T-helper 9 cell (primary cell): ENCODE results near the gene AZU1.
"Not testable (repeated sequence)": the region's sequence is repeated elsewhere in the genome, so short reads cannot be mapped to it uniquely, and the experiment has no call there.

Source experiments
- DNase-seq: peaks from one replicate; pipeline ENCODE4 v3.0.0-alpha.2; 2020

AZU1 gene

DNA sequence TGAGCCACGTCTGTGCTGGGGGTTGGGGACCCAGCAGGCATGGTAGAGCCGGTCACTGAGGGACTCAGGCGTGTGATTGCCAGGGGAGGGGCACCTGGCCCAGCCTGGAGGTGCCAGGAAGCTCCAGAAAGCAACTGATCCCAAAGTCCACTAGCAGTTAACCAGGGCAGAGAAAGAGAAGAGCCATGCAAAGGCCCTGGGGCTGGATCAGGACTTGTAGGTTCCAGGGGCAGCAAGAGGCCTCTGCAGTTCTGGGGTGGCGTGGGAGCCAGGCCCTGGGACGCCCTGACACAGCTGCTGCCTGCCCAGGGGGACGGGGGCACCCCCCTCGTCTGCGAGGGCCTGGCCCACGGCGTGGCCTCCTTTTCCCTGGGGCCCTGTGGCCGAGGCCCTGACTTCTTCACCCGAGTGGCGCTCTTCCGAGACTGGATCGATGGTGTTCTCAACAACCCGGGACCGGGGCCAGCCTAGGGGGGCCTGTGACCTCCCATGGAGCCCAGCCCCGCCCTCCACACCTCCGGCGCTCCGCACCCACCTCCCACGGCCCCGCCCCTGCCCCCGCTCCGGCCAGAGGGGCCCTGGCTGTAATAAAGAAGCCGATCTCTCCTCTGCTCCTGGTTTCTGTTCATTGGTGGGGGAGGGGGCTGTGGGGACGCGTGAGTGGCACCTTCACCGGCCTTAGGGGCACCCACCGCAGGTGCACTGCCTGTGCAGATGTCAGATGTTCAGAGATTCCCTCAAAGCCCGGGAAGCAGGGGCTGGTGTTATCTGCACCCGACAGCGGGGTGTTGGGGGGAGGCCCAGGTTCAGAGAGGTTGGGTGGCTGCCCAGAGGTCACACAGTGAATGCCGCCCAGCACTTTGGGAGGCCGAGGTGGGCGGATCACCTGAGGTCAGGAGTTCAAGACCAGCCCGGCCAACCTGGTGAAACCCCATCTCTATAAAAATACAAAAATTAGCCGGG lies 4.1 kb downstream of the AZU1 start:
- DNase-seq, result no peak

DNA sequence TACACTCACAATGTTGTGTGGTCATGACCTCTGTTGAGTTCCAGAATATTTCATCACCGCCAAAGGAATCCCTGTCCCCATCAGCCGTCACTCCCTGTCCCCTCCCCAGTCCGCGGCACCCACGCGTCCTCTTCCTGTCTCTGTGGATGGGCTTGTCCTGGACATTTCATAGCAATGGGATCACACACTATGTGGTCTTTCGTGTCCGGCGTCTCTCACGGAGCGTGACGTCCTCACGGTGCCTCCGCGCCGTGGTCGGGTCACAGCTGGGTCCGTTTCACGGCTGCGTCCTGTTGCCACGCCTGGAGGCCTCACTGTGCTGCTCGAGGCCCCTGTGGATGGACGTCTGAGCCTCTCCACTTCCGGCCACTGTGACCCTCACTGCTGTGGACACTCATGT lies 6.6 kb downstream of the AZU1 start:
- no peak for DNase-seq

DNA sequence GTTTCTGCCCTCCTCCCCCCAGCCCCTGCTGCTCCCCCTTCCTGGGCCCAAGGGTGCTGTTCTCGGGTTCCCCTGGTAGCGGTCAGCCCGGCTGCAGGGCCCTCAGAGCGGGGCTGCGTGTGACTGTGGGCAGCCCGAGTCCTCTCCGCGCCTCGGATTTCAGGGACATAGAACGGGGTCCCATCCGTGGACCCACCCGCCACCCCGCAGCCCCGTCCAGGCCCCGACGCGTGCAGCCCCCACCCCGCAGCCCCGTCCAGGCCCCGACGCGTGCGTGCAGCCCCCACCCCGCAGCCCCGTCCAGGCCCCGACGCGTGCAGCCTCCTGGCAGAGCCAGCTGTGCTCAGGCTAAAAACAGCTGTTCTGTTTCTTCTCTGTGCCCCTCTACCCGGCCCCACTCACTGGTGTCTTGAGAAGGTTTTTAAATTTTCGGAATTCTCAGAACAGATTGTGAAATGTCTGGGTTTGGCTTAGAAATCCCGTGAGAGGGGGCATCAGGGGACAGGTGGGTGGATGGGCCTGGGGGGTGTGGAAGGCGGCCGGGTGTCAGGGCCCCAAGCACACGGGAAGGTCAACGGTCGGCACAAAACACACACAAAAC lies 7.7 kb downstream of the AZU1 start:
- no peak for DNase-seq

DNA sequence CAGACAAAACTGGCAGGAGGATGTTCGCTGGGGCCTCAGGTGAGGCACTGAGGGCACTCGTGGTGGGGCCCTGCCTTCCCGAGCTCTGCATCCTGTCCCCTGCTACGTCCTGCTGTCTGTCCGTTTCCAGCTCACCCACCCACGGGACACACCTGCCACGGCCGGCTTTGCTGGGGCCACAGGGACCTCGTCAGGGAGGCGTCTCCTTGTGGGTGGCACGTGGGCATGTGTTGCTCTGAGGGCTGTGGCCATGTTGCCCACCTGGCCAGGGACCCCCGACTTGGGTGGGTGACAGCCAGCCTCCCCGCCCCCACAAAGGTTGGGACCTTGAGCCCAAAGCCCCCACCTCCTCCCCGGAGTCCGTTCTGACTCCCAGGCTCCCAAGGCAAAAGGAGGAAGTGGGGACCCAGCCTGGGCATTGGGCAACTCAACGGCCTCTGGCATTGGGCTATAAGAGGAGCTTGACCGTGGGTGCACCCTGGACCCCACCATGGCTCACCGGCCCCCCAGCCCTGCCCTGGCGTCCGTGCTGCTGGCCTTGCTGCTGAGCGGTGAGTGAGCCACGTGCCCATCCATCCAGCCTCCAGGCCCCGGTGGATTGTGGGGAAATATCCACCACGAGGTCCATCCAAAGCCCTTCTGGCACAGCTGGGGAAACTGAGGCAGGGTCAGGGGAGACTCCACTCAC lies 13.0 kb downstream of the AZU1 start, which contains the start of gene PRTN3:
Gene PRTN3, plus strand, starts transcription at position 481 of the 688 bp plus-strand sequence. Its CDS starts 10 bp downstream, at position 491.
- DNase-seq, result no peak

DNA sequence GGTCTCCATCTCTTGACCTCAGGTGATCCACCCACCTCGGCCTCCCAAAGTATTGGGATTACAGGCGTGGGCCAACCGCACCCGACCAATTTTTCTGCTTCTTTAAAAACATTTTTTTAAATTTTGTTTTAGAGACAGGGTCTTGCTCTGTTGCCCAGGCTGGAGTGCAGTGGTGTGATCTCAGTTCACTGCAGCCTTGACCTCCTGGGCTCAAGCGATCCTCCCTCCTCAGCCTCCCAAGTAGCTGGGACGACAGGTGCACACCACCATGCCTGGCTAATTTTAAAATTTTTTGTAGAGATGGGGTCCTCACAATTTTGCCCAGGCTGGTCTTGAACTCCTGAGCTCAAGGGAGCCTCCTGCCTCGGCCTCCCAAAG lies 15.2 kb downstream of the AZU1 start:
- DNase-seq, result not testable (repeated sequence)

DNA sequence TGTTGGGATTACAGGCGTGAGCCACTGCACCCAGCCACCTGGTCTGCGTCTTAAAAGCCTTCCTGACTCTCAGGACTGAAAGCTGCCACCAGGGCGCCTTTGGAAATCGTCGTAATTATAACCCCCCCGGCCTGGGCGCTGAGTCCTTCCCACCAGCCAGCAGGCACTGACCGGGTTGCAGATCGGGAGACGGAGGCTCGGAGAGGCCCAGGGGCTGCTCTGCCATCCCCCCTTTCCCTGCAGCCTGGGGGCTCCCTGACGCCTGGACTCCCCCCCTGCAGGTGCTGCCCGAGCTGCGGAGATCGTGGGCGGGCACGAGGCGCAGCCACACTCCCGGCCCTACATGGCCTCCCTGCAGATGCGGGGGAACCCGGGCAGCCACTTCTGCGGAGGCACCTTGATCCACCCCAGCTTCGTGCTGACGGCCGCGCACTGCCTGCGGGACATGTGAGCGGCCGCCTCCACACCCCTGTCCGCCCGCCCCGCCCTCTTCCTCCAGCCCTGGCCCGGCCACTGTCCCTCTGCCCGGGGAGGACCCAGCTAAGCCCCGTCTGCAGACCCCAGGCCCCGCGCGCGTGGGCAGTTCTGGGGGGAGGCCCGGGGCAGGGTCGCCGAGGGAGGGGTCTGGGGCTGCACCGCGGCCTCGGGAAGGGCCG lies 15.7 kb downstream of the AZU1 start:
- DNase-seq, result no peak

DNA sequence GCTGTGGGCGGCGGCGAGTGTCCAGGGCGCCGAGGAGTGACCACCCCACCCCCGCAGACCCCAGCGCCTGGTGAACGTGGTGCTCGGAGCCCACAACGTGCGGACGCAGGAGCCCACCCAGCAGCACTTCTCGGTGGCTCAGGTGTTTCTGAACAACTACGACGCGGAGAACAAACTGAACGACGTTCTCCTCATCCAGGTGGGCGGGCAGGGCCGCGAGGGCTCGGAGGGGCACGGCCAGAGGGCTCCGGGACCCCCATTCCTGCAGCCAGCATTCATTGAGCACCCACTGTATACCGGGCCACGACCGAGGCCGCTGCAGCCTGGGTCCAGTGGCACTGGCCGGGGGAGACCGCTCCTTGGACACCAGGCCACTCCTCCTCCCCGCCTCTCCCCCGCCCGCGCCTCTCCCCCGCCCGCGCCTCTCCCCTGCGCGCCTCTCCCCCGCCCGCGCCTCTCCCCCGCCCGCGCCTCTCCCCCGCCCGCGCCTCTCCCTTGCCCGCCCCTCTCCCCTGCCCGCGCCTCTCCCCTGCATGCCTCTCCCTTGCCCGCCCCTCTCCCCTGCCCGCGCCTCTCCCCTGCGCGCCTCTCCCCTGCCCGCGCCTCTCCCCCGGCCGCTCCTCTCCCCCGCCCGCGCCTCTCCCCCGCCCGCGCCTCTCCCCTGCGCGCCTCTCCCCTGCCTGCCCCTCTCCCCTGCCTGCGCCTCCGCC lies 16.4 kb downstream of the AZU1 start:
- DNase-seq, result no peak

DNA sequence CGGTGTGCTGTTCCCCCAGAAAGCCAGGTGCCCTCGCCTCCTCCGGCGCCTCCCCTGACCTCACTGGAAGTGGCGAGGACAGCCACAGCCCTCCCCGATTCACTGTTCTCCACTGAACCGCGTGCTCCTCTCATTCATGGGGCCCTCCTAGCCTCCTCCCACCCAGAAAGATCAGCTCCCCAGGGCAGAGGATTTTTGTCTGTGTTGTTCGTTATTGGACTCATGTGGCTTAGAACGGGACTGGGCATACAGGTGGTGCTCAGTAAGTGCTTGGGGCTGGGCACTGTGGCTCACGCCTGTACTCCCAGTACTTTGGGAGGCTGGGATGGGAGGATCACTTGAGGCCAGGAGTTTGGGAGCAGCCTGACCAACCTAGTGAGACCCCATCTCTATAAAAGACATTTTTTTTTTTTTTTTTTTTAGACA lies 16.9 kb downstream of the AZU1 start:
- DNase-seq, result no peak

DNA sequence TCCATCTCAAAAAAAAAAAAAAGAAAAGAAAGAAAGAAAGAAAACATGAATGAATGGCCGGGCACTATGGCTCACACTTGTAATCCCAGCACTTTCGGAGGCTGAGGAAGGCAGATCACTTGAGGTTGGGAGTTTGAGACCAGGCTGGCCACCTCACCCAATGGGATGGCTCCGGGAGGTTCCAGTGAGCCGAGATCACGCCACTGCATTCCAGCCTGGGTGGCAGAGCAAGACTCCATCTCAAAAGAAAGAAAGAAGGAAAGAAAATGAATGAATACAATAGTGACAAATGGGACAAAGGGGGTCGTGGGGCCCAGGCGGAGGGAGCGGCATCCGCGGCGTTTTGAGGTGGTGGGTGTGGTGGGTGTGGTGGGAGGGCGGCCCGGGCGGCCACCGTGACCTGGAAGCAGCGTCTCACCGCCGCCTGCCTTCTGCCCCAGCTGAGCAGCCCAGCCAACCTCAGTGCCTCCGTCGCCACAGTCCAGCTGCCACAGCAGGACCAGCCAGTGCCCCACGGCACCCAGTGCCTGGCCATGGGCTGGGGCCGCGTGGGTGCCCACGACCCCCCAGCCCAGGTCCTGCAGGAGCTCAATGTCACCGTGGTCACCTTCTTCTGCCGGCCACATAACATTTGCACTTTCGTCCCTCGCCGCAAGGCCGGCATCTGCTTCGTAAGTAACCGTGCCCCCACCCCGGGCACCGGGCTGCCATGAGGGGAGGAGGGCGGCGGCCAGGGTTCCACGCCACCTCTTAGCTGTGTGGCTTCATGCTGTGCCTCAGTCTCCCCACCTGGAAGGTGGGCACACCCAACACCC lies 18.3 kb downstream of the AZU1 start:
- no peak for DNase-seq

DNA sequence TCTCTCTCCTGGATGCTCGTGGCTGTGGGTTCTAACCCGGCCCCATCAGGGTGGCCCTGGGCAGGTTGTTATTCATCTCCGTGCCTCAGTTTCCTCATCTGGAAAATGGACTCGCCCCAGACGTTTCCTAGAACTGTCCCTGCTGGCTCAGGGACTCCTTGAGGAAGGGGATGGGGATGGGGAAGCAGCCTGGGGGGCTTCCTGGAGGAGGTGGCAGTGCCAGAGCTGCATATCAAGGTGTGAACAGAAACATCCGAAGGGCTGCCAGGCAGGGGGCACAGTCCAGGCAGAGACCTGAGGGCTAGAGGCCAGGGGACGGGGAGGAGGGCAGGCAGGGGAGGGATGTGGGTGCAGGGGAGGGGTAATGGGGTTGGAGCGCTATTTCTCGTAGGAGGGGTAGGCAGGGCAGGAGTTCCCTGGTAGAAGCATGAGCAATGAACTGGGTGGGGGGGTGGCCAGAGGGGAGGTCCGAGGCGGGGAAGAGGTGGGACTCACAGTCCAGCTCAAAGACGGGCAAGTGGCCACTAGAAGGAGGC lies 20.8 kb downstream of the AZU1 start:
- no peak for DNase-seq

DNA sequence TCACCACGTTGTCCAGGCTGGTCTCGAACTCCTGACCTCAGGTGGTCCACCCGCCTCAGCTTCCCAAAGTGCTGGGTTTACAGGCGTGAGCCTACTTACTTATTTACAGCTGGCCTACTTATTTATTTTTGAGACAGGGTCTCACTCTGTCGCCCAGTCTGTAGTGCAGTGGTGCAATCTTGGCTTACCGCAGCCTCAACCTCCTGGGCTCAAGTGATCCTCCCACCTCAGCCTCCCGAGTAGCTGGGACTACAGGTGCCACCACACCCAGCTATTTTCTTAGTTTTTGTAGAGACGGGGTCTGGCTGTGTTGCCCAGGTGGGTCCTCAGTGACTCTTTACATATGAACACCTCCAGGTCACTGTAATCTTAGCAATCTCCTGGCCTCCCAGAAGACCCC lies 21.6 kb downstream of the AZU1 start:
- DNase-seq, result not testable (repeated sequence)

DNA sequence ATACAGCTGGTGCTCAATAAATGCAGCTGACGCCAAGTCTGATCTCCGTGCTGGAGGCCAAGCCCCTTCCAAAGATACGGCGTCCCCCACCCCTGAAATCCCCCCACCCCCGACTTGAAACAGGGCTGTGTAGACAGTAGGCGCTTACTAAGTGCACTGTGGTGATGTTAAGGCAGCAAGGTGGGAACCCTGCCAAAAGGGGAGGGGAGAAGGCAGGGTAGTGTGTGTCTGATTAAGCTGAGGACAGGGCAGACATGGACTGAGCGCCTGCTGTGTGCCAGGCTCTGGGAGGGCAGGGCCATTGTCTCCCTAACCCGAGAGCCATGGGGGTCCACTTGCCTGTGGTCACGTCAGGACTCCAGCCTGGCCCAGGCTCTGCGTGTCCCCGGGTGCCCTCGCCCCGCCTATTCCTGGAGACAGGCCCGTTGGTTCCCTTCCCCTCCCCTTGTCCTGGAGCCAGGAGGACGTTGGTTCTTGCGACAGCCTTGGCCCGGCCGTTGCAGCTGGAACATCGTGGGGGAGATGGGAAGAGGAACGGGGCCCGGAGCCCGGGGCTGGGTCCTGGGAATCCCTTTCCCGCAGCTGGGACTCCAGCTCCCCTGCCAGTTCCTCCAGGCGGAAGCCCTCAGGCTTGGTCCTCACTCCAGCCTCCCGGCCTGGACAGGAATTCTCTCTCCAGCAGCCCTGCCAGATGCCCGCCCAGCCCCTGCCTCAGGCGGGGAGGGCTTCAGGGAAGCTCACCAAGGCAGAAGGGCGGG lies 22.8 kb downstream of the AZU1 start:
- DNase-seq, result no peak

DNA sequence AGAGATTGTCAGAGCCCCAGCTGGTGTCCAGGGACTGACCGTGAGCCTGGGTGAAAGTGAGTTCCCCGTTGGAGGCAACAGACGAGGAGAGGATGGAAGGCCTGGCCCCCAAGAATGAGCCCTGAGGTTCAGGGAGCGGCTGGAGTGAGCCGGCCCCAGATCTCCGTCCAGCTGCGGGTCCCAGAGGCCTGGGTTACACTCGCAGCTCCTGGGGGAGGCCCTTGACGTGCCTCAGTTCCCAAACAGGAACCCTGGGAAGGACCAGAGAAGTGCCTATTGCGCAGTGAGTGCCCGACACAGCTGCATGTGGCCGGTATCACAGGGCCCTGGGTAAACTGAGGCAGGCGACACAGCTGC lies 23.3 kb downstream of the AZU1 start:
- no peak for DNase-seq

DNA sequence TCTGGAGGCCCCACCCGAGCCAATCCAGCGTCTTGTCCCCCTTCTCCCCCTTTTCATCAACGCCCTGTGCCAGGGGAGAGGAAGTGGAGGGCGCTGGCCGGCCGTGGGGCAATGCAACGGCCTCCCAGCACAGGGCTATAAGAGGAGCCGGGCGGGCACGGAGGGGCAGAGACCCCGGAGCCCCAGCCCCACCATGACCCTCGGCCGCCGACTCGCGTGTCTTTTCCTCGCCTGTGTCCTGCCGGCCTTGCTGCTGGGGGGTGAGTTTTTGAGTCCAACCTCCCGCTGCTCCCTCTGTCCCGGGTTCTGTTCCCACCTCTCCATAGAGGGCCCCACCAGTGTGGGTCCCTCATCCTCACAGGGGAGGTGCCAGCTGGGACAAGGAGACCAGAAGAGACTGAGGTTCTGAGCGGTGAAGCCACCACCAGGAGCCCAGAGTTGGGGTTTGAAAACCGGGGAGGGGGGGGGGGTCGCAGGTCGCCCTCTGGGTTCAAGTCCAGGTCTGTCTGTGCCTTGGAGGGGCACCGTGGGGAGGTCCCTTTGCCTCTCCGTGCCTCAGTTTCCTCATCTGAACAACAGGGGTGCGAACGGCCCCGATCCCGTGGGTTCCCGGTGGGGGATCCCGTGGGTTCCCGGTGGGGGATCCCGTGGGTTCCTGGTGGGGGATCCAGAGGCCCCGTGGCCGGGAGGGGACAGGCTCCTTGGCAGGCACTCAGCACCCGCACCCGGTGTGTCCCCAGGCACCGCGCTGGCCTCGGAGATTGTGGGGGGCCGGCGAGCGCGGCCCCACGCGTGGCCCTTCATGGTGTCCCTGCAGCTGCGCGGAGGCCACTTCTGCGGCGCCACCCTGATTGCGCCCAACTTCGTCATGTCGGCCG lies 24.7 kb downstream of the AZU1 start, which contains the start of gene ELANE:
Gene ELANE, plus strand, starts transcription at position 168 of the 878 bp plus-strand sequence. Its CDS starts 26 bp downstream, at position 194.
- no peak for DNase-seq

DNA sequence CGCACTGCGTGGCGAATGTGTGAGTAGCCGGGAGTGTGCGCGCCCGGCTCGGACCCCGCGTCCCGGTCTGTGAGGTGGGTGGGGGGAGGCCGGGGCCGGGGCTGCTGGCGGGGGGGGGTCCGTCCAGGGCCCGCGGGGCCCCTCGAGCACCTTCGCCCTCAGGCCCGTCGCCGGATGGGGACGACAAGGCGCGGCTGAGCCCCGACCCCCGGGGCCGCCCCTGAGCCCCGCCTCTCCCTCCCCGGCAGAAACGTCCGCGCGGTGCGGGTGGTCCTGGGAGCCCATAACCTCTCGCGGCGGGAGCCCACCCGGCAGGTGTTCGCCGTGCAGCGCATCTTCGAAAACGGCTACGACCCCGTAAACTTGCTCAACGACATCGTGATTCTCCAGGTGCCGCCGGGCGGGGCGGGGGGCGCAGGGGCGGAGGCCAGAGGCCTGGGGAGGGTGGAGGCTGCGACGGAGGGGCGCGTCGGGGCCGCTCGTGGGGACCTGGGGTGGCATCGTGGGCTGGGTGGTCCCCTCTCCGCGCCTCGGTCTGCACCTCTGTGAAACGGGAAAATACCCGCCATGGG lies 25.5 kb downstream of the AZU1 start:
- DNase-seq, result no peak

DNA sequence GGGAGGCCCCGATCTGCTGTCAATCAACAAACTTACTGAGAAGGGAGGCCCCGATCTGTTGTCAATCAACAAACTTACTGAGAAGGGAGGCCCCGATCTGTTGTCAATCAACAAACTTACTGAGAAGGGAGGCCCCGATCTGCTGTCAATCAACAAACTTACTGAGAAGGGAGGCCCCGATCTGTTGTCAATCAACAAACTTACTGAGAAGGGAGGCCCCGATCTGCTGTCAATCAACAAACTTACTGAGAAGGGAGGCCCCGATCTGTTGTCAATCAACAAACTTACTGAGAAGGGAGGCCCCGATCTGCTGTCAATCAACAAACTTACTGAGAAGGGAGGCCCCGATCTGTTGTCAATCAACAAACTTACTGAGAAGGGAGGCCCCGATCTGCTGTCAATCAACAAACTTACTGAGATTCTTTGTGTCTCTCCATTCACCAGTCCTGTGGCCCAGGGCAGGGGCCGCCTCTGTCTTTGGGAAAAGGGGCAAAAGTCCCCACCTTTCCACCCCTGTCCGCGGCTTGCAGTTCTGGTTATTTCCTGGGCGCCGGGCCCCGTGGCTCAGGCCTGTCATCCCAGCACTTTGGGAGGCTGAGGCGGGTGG lies 26.1 kb downstream of the AZU1 start:
- DNase-seq, result not testable (repeated sequence)

DNA sequence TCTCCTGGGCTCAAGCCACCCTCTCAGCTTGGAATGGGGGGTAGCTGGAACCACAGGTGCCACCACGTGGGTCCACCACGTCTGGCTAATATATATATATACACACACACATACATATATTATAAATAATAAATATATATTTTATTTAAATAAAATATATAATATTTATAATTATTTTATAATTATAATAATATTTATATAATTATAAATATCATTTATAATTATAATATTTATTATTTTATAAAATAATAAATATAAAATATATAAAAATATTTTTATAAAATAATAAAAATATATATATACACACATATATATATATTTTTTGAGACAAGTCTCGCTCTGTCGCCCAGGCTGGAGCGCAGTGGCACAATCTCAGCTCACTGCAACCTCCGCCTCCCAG lies 26.9 kb downstream of the AZU1 start:
- no peak for DNase-seq

DNA sequence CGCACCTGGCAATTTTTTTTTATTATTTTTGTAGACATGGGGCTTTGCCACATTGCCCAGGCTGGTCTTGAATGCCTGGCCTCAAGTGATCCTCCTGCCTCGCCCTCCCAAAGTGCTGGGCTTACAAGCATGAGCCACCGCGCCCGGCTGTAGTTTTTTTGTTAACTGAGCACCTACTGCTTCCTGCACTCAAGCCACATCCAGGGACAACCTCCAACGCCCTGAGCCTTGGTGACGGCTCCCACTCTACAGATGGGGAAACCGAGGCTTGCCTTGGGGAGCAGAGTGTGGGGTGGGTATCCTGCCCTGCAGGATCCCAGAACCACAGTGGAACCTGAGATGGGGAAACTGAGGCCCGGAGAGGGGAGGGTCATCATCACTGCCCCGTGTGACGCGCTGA lies 27.5 kb downstream of the AZU1 start:
- DNase-seq, result no peak
